Bone marrow (tissue), 2 donors: ENCODE results near the gene SMIM35.

Source experiments
- DNase-seq, 2 donors: peaks; one replicate each; lab custom pipeline; 2025; lab: John Stamatoyannopoulos, UW

The SMIM35 gene

GRCh38 chr11:118057251-118058145 lies 29.3 kb downstream of the SMIM35 start:
- no peak for DNase-seq

GRCh38 chr11:118056806-118057205 lies 30.0 kb downstream of the SMIM35 start:
- no peak for DNase-seq

- DNase-seq, result no peak
These were observed 30.8 kb downstream of the SMIM35 start for GRCh38 chr11:118055966-118056365.

GRCh38 chr11:118054712-118055640 lies 31.8 kb downstream of the SMIM35 start:
- no peak for DNase-seq

- no peak for DNase-seq
These were observed 34.1 kb downstream of the SMIM35 start for GRCh38 chr11:118052581-118053206.

GRCh38 chr11:118051611-118052461 lies 34.9 kb downstream of the SMIM35 start:
- DNase-seq, result no peak

GRCh38 chr11:118051136-118051610 lies 35.6 kb downstream of the SMIM35 start:
- no peak for DNase-seq

GRCh38 chr11:118050208-118050891 lies 36.4 kb downstream of the SMIM35 start:
- no peak for DNase-seq

- no peak for DNase-seq
These were observed 37.0 kb downstream of the SMIM35 start for GRCh38 chr11:118049771-118050170.

GRCh38 chr11:118048472-118049370 lies 38.0 kb downstream of the SMIM35 start:
- no peak for DNase-seq

GRCh38 chr11:118047749-118048148 lies 39.0 kb downstream of the SMIM35 start:
- no peak for DNase-seq

- DNase-seq, result no peak
These were observed 39.6 kb downstream of the SMIM35 start for GRCh38 chr11:118046964-118047700.

GRCh38 chr11:118046051-118046963 lies 40.5 kb downstream of the SMIM35 start:
- DNase-seq, result no peak

- DNase-seq, result no peak
These were observed 41.6 kb downstream of the SMIM35 start for GRCh38 chr11:118045191-118045590.

GRCh38 chr11:118042796-118043195 lies 44.0 kb downstream of the SMIM35 start:
- peak in 1 of 2 donors; percentile 15 for DNase-seq

GRCh38 chr11:118042141-118042540 lies 44.6 kb downstream of the SMIM35 start:
- DNase-seq, result no peak

- DNase-seq, result no peak
These were observed 53.3 kb downstream of the SMIM35 start for GRCh38 chr11:118033443-118033842.

GRCh38 chr11:118028626-118029025 lies 58.1 kb downstream of the SMIM35 start:
- no peak for DNase-seq
